Measurements from ENCODE around the gene ARHGAP45. TPM values are rescaled to one million over a fixed set of nuclear protein-coding genes. Genes with fewer than 3 reads are reported as not detected.

Gene ARHGAP45
- total RNA-seq, 2 donors from 2014 or later, result 27.4 to 37.9 TPM

- H3K4me1 ChIP-seq, result no peaks in the 10 kb centered on the region
- TF ChIP-seq CTCF (IDR thresholded peaks at IDR 0.05), result no peak
- H3K9ac ChIP-seq (ENCODE audit: low read depth in 2 of 2, low read length in 2 of 2), result no peak overlapping the region
- no peaks in the 10 kb centered on the region for H3K36me3 ChIP-seq
- intact Hi-C loops (cut with DNase I), result no loop called here
- H3K4me3 ChIP-seq, result no peak overlapping the region
- no peak overlapping the region for H3K27ac ChIP-seq
- no peak for DNase-seq
- H3K27me3 ChIP-seq, result no peaks in the 10 kb centered on the region
- no peaks in the 10 kb centered on the region for H3K9me3 ChIP-seq
These were observed 15.2 kb upstream of the ARHGAP45 start for GRCh38 chr19:1051791-1052190.

GRCh38 chr19:1052349-1052975 is 14.5 kb upstream of the ARHGAP45 start:
- Histone ChIP-seq H3K4me1 (no peaks in the 10 kb centered on the region), H3K27me3 (no peaks in the 10 kb centered on the region), H3K9me3 (no peaks in the 10 kb centered on the region), H3K9ac (ENCODE audit: low read depth in 2 of 2, low read length in 2 of 2) (no peak overlapping the region), H3K27ac (no peak overlapping the region), H3K36me3 (no peaks in the 10 kb centered on the region), H3K4me3 (no peak overlapping the region)
- no peak for TF ChIP-seq CTCF (IDR thresholded peaks at IDR 0.05)
- intact Hi-C loops (cut with DNase I), result no loop called here
- no peak for DNase-seq

GRCh38 chr19:1053176-1054101 is 13.5 kb upstream of the ARHGAP45 start:
- no peaks in the 10 kb centered on the region for H3K9me3 ChIP-seq
- no peak overlapping the region for H3K4me3 ChIP-seq
- no peak overlapping the region for H3K27ac ChIP-seq
- no peaks in the 10 kb centered on the region for H3K36me3 ChIP-seq
- H3K4me1 ChIP-seq, result no peaks in the 10 kb centered on the region
- H3K27me3 ChIP-seq, result no peaks in the 10 kb centered on the region
- intact Hi-C loops (cut with DNase I), result no loop called here
- no peak overlapping the region for H3K9ac ChIP-seq (ENCODE audit: low read depth in 2 of 2, low read length in 2 of 2)
- TF ChIP-seq CTCF (IDR thresholded peaks at IDR 0.05), result no peak
- no peak for DNase-seq

GRCh38 chr19:1054102-1055027 is 12.6 kb upstream of the ARHGAP45 start:
- Histone ChIP-seq H3K9ac (ENCODE audit: low read depth in 2 of 2, low read length in 2 of 2) (no peak overlapping the region), H3K4me1 (no peaks in the 10 kb centered on the region), H3K27ac (no peak overlapping the region), H3K4me3 (no peak overlapping the region), H3K9me3 (no peaks in the 10 kb centered on the region), H3K36me3 (no peaks in the 10 kb centered on the region), H3K27me3 (no peaks in the 10 kb centered on the region)
- no peak for DNase-seq
- TF ChIP-seq CTCF (IDR thresholded peaks at IDR 0.05), result no peak
- intact Hi-C loops (cut with DNase I), result no loop called here

GRCh38 chr19:1055028-1055425 is 11.9 kb upstream of the ARHGAP45 start:
- no peak overlapping the region for H3K27ac ChIP-seq
- H3K9me3 ChIP-seq, result no peaks in the 10 kb centered on the region
- DNase-seq, result no peak
- H3K9ac ChIP-seq (ENCODE audit: low read depth in 2 of 2, low read length in 2 of 2), result no peak overlapping the region
- no peak overlapping the region for H3K4me3 ChIP-seq
- no peak for TF ChIP-seq CTCF (IDR thresholded peaks at IDR 0.05)
- H3K4me1 ChIP-seq, result no peaks in the 10 kb centered on the region
- H3K27me3 ChIP-seq, result no peaks in the 10 kb centered on the region
- no peaks in the 10 kb centered on the region for H3K36me3 ChIP-seq
- intact Hi-C loops (cut with DNase I), result no loop called here
